Measurements from ENCODE around the gene WEE1. TPM values are rescaled to one million over a fixed set of nuclear protein-coding genes. Genes with fewer than 3 reads are reported as not detected.

Gene WEE1
- total and polyA plus RNA-seq, 10 of the 15 experiments (the other 5 are each of a cell fraction or from before 2014, with no cell fraction given), result 13.8 to 69.5 (median 45.4) TPM

- TF ChIP-seq ZBTB11 (CRISPR knock-in tag; IDR thresholded peaks at IDR 0.05), result no peak
- no peak for TF ChIP-seq MAX (IDR thresholded peaks at IDR 0.05; ENCODE audit: low read depth, low read length)
- peak; percentile 51; the same call in 1 of the 2 replicates for TF ChIP-seq MTA2 (IDR thresholded peaks at IDR 0.05; ENCODE audit: low read depth)
- TF ChIP-seq MEF2A (IDR thresholded peaks at IDR 0.05; ENCODE audit: insufficient read depth, low read depth, low read length), result peak; percentile 94
- TF ChIP-seq, protein P1, sequence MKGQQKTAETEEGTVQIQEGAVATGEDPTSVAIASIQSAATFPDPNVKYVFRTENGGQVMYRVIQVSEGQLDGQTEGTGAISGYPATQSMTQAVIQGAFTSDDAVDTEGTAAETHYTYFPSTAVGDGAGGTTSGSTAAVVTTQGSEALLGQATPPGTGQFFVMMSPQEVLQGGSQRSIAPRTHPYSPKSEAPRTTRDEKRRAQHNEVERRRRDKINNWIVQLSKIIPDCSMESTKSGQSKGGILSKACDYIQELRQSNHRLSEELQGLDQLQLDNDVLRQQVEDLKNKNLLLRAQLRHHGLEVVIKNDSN (IDR thresholded peaks at IDR 0.05; ENCODE audit: borderline replicate concordance, extremely low read length, insufficient read depth, low read depth, low read length), result no peak
- TF ChIP-seq ASH2L (IDR thresholded peaks at IDR 0.05; ENCODE audit: borderline replicate concordance, low read depth), result no peak
- no peak for TF ChIP-seq MYB (IDR thresholded peaks at IDR 0.05; ENCODE audit: borderline replicate concordance, low read depth, low read length)
- TF ChIP-seq ZNF24 (IDR thresholded peaks at IDR 0.05), result no peak
- TF ChIP-seq EGR1 (IDR thresholded peaks at IDR 0.05; ENCODE audit: borderline replicate concordance in 1 of 2, low read depth in 2 of 2, low read length in 2 of 2), result no peak
- 0 out of 2 replicates have a peak, but pooled peaks have one; percentile 46 for TF ChIP-seq STAT3 (IDR thresholded peaks at IDR 0.05; ENCODE audit: low read depth, low read length)
- peak; percentile 59 to 74; a peak in 3 of 4 replicates for TF ChIP-seq IKZF2 (IDR thresholded peaks at IDR 0.05)
- TF ChIP-seq SPI1 (IDR thresholded peaks at IDR 0.05; ENCODE audit: borderline replicate concordance, insufficient read depth, low read depth, low read length), result no peak
- TF ChIP-seq, protein P2, sequence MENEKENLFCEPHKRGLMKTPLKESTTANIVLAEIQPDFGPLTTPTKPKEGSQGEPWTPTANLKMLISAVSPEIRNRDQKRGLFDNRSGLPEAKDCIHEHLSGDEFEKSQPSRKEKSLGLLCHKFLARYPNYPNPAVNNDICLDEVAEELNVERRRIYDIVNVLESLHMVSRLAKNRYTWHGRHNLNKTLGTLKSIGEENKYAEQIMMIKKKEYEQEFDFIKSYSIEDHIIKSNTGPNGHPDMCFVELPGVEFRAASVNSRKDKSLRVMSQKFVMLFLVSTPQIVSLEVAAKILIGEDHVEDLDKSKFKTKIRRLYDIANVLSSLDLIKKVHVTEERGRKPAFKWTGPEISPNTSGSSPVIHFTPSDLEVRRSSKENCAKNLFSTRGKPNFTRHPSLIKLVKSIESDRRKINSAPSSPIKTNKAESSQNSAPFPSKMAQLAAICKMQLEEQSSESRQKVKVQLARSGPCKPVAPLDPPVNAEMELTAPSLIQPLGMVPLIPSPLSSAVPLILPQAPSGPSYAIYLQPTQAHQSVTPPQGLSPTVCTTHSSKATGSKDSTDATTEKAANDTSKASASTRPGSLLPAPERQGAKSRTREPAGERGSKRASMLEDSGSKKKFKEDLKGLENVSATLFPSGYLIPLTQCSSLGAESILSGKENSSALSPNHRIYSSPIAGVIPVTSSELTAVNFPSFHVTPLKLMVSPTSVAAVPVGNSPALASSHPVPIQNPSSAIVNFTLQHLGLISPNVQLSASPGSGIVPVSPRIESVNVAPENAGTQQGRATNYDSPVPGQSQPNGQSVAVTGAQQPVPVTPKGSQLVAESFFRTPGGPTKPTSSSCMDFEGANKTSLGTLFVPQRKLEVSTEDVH (IDR thresholded peaks at IDR 0.05; ENCODE audit: low read depth, partially characterized antibody), result no peak
- TF ChIP-seq IRF5 (IDR thresholded peaks at IDR 0.05; ENCODE audit: borderline replicate concordance), result no peak
- TF ChIP-seq, protein P3, sequence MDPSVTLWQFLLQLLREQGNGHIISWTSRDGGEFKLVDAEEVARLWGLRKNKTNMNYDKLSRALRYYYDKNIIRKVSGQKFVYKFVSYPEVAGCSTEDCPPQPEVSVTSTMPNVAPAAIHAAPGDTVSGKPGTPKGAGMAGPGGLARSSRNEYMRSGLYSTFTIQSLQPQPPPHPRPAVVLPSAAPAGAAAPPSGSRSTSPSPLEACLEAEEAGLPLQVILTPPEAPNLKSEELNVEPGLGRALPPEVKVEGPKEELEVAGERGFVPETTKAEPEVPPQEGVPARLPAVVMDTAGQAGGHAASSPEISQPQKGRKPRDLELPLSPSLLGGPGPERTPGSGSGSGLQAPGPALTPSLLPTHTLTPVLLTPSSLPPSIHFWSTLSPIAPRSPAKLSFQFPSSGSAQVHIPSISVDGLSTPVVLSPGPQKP (IDR thresholded peaks at IDR 0.05; ENCODE audit: low read depth, low read length), result no peak
- TF ChIP-seq ZNF622 (IDR thresholded peaks at IDR 0.05), result no peak
These were observed 41.6 kb downstream of the WEE1 start (continued) for GRCh38 chr11:9615031-9615451.

All from GM12878 (cell line).